Hematopoietic multipotent progenitor cell (in vitro differentiated cells): ENCODE measurements around the gene GCSAML. TPM values are rescaled to one million over a fixed set of nuclear protein-coding genes. Genes with fewer than 3 reads are reported as not detected.

Source experiments
- DNase-seq, 3 donors: peaks; one replicate each; pipeline ENCODE4 v3.0.0-alpha.2; 2011 to 2015; ENCODE audit warnings: low read depth in 2 of 3, low spot score in 2 of 3
- small RNA-seq: library from RNA; depleted of rRNA; stranded (forward); fragments of <200 nt; gene quantifications from one replicate; pipeline ENCODE3, GENCODE V24; 2012
- total RNA-seq: library from RNA; depleted of rRNA; stranded (reverse); fragments of >200 nt; gene quantifications from one replicate; pipeline ENCODE4 v1.2.3, GENCODE V29; 2012

GCSAML gene
- total RNA-seq, 1 donor, result 16.4 TPM

DNA sequence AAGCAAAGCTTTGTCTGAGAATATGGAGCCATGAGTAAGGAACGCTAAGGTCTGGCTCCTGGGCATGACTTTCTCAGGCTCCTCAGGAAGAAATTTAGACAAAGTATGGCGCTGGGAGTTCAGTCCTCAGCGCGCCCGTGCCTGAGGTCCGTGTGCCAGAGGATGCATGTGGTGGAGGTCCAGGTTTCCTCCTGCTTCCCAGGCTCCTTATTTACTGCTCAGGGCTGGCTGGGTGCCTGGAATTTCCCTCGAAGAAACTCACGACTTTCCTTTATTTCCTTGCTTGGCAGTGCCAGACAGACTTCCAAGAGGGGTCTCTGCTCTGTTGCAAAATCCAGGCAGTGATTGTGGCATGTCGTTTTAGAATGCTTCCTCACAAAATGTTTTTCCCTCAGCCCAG, 13.3 kb downstream of the GCSAML start:
- no peak for DNase-seq

DNA sequence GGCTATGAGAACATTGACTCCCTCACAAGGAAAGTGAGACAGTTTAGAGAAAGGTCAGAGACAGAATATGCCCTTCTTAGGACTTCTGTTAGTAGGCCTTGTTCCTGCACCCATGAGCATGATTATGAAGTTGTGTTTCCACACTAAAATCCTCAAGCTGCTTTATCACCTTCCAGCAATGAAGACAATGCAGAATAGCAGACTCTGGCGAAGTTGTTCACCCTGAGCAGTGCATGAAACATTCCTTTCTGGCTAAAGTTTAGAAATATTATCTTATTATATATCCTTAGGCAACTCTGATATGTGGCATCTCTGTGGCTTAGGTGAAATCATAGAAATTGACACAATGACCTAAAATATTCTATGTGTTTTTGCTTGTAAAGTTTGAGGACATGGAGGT, 25.3 kb downstream of the GCSAML start:
- DNase-seq, result no peak

DNA sequence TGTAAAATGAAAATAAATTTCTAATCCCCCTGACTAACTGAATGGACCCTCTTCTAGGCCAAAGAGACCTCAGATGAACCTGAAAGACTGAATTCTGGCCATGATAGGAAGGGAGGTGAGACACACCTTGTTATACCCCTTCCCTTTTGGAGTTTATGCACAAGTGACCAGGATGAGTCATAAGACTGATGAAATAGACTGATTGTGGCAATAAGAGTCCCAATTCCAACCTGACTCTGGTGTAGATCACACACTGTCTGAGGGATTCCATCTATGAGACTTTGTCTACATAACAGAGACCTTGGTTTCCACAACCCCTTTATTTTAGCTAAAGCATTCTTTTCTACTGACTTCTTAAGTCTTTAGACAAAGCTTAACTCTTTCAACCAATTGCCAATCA, 25.7 kb downstream of the GCSAML start:
- no peak for DNase-seq

DNA sequence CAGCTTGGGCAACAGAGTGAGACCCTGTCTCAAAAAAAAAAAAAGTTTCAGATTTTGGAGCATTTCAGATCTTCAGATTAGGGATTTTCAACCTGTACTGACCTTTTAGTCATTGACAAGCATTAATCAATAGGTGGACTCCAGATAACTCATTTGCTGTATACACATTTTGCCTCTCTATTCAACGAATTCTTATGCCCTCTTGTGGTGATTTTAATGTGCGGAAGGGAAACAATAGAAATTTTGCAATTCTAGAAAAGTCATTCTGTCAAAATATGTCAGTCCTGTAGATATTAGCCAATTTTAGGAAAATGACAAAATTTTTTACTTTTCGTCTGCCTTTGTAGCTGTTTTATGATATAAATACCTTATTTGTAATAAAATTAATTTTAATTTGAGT, 27.6 kb downstream of the GCSAML start:
- DNase-seq, result peak in 2 of 3 donors; percentile 31 to 70

DNA sequence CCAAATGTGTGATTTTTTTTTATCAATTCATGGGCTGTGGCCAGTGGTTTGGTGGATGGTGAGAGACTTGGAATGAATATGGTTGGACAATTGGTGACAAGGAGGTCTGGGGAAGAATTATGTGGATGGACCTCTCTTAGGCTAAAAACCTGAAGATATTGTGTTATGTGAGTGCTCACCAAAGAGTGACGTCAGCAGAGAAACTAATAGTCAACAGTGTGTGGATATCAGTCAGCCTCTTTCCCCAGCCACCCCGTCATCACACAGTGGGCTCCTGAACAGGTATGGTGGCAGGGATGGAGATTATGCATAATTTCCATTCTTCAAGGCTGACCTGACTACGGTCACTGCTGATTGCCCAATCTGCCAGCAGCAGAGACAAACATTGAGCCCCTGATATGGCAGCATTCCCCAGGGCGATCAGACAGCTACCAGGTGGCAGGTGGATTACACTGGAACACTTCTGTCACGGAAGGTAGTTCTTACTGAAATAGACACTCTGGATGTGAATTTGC, 30.1 kb downstream of the GCSAML start:
- DNase-seq, result no peak

DNA sequence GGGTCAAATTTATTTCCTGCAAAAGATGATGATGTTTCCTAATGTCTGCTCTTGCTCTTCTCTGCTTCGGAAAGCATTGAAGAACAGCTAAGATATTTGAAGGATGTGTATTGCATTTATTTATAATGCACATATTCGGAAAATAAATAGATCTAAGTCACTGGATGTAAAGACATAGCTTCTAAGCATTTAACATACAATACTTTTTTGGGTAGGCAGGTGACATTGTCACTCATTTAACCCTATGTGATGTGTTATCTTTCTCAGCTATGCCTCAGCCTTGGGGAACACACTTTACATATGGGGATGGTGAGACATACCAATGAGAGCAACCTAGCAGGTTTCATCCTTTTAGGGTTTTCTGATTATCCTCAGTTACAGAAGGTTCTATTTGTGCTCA, 39.1 kb downstream of the GCSAML start, which contains the start of gene OR2G2:
TSS of gene OR2G2 (plus strand) at position 301 of the 400 bp plus-strand sequence. CDS start at position 301, 0 bp downstream.
- DNase-seq, result no peak

DNA sequence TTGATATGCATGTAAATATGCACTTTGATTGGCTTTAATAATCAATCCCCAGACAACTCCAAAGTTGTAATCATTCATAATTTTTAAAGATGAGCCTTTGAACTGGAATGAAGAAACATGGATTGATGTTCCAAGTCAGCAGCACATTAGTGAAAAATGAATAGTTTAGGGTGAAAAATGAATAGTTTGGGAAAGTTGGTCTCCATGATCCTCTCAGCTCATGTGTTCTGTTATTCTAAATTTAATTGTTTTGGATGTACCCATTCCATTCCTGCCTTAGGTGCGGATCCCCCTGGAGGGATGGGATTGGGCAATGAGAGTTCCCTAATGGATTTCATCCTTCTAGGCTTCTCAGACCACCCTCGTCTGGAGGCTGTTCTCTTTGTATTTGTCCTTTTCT, 56.4 kb downstream of the GCSAML start, which contains the start of gene OR2G3:
TSS of gene OR2G3 (plus strand) at position 301 of the 400 bp plus-strand sequence. CDS start at position 301, 0 bp downstream.
- no peak for DNase-seq

DNA sequence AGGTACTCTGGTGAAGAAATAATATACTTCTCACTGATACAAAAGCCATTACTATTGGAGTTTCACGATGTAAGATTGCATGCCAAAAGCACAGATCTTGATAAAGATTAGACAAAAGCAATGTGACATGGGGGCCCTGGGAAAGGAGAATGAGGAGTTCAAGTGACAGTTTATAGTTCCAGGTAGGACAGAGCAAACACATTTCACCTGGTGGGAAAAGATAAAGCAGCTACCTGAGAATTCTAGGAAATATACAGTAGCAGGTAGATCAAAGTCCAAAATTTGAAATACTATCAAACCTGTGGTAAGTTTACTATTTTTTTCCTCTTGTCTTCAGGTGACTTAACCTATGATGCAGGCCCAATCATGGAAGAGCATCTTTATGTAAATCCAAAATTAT, 64.5 kb downstream of the GCSAML start:
- no peak for DNase-seq

DNA sequence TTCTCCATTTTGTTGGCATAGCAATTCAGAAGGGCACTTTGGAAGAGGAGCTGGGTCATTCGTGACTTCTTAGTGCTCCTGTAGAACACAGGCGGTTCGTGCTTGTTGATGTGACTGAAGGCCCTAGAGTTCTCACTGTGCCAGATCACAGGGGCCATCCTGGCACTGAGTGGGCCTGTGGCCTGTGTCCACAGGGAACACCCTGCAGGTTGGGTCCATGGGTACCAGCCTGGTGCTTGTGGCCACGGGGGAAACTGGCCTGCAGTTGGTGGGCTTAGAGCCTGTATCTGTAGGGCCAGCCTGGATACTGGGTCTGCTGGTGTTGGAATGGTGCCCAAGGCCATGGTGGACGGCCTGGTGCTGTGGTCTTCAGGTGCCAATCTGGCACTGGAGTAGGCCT, 65.7 kb downstream of the GCSAML start:
- DNase-seq, result no peak

Small RNA genes lying within 50 kb of the gene (small RNA-seq; reads per million reads assigned to genes)
- not detected for gene RF00026

Other genes starting within 250 kb of the GCSAML start
- 53.1 TPM for gene ZNF496, start 217.3 kb upstream of the GCSAML start, total RNA-seq
- gene NLRP3, start 133.0 kb upstream of the GCSAML start, total RNA-seq, result 18.0 TPM
- gene OR2B11, start 91.0 kb upstream of the GCSAML start, total RNA-seq, result not detected
- 0.27 TPM for gene OR2C3, start 12.7 kb upstream of the GCSAML start, total RNA-seq
- 0.27 TPM for gene OR2G2, start 39.2 kb downstream of the GCSAML start, total RNA-seq
- gene OR2G3, start 56.5 kb downstream of the GCSAML start, total RNA-seq, result 0.54 TPM
- not detected for gene OR13G1, start 130.6 kb downstream of the GCSAML start, total RNA-seq
- under 0.01 TPM for gene OR6F1, start 167.5 kb downstream of the GCSAML start, total RNA-seq
- 0.81 TPM for gene OR14K1, start 189.5 kb downstream of the GCSAML start, total RNA-seq
- not detected for gene OR14A2, start 199.0 kb downstream of the GCSAML start, total RNA-seq
- not detected for gene OR1C1, start 211.4 kb downstream of the GCSAML start, total RNA-seq